Smooth muscle cell (in vitro differentiated cells): Measurements from ENCODE around the gene MOCS3. TPM values are rescaled to one million over a fixed set of nuclear protein-coding genes. Genes with fewer than 3 reads are reported as not detected.

Experiments used
- DNase-seq: peaks from one replicate; lab custom pipeline; 2025; ENCODE audit not compliant: unreplicated experiment; lab: John Stamatoyannopoulos, UW
- H2AFZ ChIP-seq: fragments of 200-600 bp; sonication (generic); 2 replicates; pipeline ENCODE4 v1.6.0; 2016; ENCODE audit warnings: antibody characterized with exemption, low read depth, mild to moderate bottlenecking
- H3F3A ChIP-seq: fragments of 200-600 bp; sonication (generic); 2 replicates; pipeline ENCODE4 v1.6.0; 2017; ENCODE audit warnings: antibody characterized with exemption, low read depth
- H3K27ac ChIP-seq: fragments of 200-600 bp; sonication (generic); 2 replicates; pipeline ENCODE4 v1.5.1; 2016; ENCODE audit warnings: low read depth, mild to moderate bottlenecking
- H3K27me3 ChIP-seq: fragments of 200-600 bp; sonication (generic); 2 replicates; pipeline ENCODE4 v1.6.1; 2016; ENCODE audit warnings: low read depth, mild to moderate bottlenecking
- H3K36me3 ChIP-seq: fragments of 200-600 bp; sonication (generic); 2 replicates; pipeline ENCODE4 v1.5.1; 2016; ENCODE audit warnings: low read depth
- H3K4me1 ChIP-seq: fragments of 200-600 bp; sonication (generic); 2 replicates; pipeline ENCODE4 v1.5.1; 2016; ENCODE audit warnings: low read depth
- H3K4me2 ChIP-seq: fragments of 200-600 bp; sonication (generic); 2 replicates; pipeline ENCODE4 v1.6.0; 2016; ENCODE audit warnings: mild to moderate bottlenecking
- H3K4me3 ChIP-seq: fragments of 200-600 bp; sonication (generic); 2 replicates; pipeline ENCODE4 v1.5.1; 2016; ENCODE audit warnings: mild to moderate bottlenecking
- H3K79me2 ChIP-seq: fragments of 200-600 bp; sonication (generic); 2 replicates; pipeline ENCODE4 v1.6.0; 2016; ENCODE audit warnings: low read depth, mild to moderate bottlenecking
- H3K9ac ChIP-seq: fragments of 200-600 bp; sonication (generic); 2 replicates; pipeline ENCODE4 v1.6.0; 2016; ENCODE audit warnings: low read depth
- H3K9me3 ChIP-seq: fragments of 200-600 bp; sonication (generic); replicated peaks from 2 replicates; pipeline ENCODE4 v1.5.1; 2016; ENCODE audit warnings: low read depth
- H4K20me1 ChIP-seq: fragments of 200-600 bp; sonication (generic); 2 replicates; pipeline ENCODE4 v1.6.0; 2016; ENCODE audit warnings: low read depth
- WGBS: methylation state at CpG from one replicate; pipeline ENCODE4 v1.1.7; 2016; ENCODE audit warnings: low lambda C conversion rate; 5-methylcytosine and 5-hydroxymethylcytosine counted together
- polyA plus RNA-seq: library from polyadenylated mRNA; unstranded; fragments of >200 nt; fragmentation: Nextera tagmentation; extraction: Ambion mirVana; gene quantifications from 2 replicates; pipeline ENCODE4 v1.2.1, GENCODE V29; 2016
- total RNA-seq: library from RNA; depleted of rRNA; stranded (reverse); fragments of >200 nt; gene quantifications from 2 replicates; pipeline ENCODE4 v1.2.3, GENCODE V29; 2014
- TF ChIP-seq, protein P1 (sequence below): fragments of 200-600 bp; sonication (generic); IDR thresholded peaks from 2 replicates; pipeline ENCODE4 v1.5.1; 2017; ENCODE audit warnings: borderline replicate concordance, mild to moderate bottlenecking, antibody characterized with exemption; ENCODE audit not compliant: insufficient read depth, poor library complexity, severe bottlenecking

The MOCS3 gene
- total and polyA plus RNA-seq, 2 experiments from 2014 or later: 3.2 to 3.7 TPM

DNA sequence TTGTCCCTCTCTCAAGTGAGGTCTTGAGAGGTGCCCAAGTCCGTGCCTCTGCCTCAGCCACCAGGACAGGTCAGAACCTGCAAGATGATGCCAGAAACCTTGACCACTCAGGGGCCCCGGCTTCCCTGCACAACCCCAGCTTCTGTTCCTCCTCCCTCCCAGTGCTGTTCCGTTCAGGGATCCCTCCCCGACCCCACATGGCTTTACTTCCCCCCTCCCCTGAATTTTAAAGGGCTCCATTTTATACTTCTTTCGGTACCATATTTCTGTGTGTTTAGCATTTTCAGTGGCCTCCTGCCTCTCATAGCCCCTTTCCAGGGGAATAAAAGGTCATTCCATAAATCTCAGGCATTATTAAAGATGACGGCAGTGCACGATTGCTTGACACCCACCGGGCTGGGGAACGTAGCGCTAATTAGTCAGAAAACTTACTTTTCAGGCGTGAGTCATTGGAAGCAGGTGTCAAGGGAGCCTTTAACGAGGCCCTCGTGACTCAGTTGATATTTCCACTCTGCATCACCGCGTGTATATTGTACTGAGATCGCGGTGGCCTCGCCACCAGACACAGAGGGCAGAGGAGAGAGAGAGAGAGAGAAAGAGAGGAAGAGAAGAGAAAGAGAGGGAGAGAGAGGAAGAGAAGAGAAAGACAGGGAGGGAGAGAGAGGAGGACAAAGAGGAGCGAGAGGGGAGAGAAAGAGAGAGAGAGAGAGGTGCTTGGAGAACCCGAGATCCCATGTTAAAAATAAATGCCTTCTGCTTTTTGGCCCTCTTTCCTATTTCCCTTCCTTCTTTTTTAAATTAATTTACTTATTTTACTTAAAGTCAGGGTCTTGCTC, 43.0 kb downstream of the MOCS3 start:
- no peak for DNase-seq
- H3K27me3 ChIP-seq: no peaks in the 10 kb centered on the region
- 88% methylated on average over 20 of the region's 20 CpGs for WGBS
- H3K4me1 ChIP-seq: no peaks in the 10 kb centered on the region
- H3K4me2 ChIP-seq: no peak overlapping the region
- no peak overlapping the region for H3K4me3 ChIP-seq
- H3F3A ChIP-seq: no peaks in the 10 kb centered on the region
- H3K27ac ChIP-seq: no peak overlapping the region
- H3K9me3 ChIP-seq: no peaks in the 10 kb centered on the region
- H3K36me3 ChIP-seq: no peaks in the 10 kb centered on the region
- no peaks in the 10 kb centered on the region for H3K79me2 ChIP-seq
- H2AFZ ChIP-seq: no peak overlapping the region
- TF ChIP-seq, protein P1, sequence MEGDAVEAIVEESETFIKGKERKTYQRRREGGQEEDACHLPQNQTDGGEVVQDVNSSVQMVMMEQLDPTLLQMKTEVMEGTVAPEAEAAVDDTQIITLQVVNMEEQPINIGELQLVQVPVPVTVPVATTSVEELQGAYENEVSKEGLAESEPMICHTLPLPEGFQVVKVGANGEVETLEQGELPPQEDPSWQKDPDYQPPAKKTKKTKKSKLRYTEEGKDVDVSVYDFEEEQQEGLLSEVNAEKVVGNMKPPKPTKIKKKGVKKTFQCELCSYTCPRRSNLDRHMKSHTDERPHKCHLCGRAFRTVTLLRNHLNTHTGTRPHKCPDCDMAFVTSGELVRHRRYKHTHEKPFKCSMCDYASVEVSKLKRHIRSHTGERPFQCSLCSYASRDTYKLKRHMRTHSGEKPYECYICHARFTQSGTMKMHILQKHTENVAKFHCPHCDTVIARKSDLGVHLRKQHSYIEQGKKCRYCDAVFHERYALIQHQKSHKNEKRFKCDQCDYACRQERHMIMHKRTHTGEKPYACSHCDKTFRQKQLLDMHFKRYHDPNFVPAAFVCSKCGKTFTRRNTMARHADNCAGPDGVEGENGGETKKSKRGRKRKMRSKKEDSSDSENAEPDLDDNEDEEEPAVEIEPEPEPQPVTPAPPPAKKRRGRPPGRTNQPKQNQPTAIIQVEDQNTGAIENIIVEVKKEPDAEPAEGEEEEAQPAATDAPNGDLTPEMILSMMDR: no peak
- no peaks in the 10 kb centered on the region for H4K20me1 ChIP-seq
- H3K9ac ChIP-seq: no peak overlapping the region

DNA sequence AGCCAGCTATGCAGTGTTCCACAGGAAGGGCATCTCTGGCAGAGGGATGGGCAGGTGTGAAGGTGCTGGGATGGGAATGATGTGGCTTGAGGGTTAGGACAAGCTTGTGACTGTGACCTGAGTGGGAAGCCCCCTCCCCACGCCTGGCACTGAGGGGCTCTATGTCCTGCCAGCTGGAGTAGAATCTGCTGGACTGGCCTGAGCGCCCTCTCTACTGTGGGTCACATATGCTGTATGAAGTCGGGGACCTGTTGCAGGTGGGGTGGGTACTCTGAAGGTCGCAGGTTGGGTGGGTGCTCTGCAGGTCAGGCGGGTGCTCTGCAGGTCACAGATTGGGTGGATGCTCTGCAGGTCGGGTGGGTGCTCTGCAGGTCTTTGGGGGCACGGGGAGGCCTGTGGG, 44.0 kb downstream of the MOCS3 start:
- TF ChIP-seq, protein P1: no peak
- Histone ChIP-seq H2AFZ (no peak overlapping the region), H3K27ac (no peak overlapping the region), H3K9me3 (no peaks in the 10 kb centered on the region), H3K4me3 (no peak overlapping the region), H3K36me3 (no peaks in the 10 kb centered on the region), H4K20me1 (no peaks in the 10 kb centered on the region), H3K9ac (no peak overlapping the region), H3K27me3 (no peaks in the 10 kb centered on the region), H3K4me1 (no peaks in the 10 kb centered on the region), H3K79me2 (no peaks in the 10 kb centered on the region), H3F3A (no peaks in the 10 kb centered on the region), H3K4me2 (no peak overlapping the region)
- WGBS: 90% methylated on average over 7 of the region's 7 CpGs
- DNase-seq: no peak

DNA sequence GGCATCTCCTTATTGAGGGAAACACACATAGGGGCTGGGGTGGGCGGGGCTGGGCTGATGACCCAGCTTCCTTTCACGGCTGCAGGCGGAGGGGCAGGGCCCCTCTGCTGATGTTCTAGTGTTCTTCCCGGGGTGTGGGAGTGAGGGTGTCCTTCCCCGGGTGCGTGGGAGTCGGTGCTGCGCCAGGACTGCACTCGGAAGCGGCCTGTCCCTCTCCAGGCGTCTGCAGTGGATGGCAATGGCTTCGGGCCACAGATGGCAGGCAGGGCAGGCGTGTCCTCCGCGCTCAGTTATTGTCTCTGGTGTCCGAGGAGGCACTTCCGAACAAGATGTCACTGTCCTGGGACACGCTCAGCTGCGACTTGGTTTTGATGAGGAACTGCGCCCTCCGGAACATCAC, 45.1 kb downstream of the MOCS3 start:
- Histone ChIP-seq H3K79me2 (no peaks in the 10 kb centered on the region), H3K27me3 (no peaks in the 10 kb centered on the region), H3K36me3 (no peaks in the 10 kb centered on the region), H3K4me2 (no peak overlapping the region), H4K20me1 (peaks cover 3% of the 10 kb centered on the region), H3K27ac (no peak overlapping the region), H3F3A (no peaks in the 10 kb centered on the region), H3K9me3 (no peaks in the 10 kb centered on the region), H3K4me1 (no peaks in the 10 kb centered on the region), H3K4me3 (no peak overlapping the region), H3K9ac (no peak overlapping the region), H2AFZ (no peak overlapping the region)
- TF ChIP-seq, protein P1: no peak
- no peak for DNase-seq
- 93% methylated on average over 21 of the region's 21 CpGs for WGBS

DNA sequence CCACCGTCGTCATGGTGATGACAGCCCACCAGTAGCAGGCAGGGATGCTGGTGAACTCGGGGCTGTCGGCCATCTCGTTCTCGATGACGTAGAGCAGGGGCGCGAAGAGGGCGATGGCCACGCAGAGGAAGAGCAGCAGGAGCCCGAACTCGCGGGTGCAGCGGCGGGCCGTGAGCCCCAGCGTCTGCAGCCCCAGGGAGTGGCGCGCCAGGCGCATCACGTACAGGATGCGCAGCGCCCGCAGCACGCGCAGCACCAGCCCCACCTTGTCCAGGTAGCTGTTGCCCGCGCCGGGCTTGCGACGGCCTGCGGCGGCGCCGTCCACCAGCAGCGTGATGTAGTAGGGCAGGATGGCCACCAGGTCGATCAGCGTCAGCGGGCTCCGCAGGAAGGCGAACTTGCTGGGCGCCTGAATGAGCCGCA, 45.7 kb downstream of the MOCS3 start:
- Histone ChIP-seq H3K4me1 (no peaks in the 10 kb centered on the region), H3K27ac (no peak overlapping the region), H3K79me2 (no peaks in the 10 kb centered on the region), H3K9ac (no peak overlapping the region), H3F3A (no peaks in the 10 kb centered on the region), H3K9me3 (no peaks in the 10 kb centered on the region), H3K36me3 (no peaks in the 10 kb centered on the region), H3K27me3 (no peaks in the 10 kb centered on the region), H3K4me3 (no peak overlapping the region), H4K20me1 (peaks cover 7% of the 10 kb centered on the region), H2AFZ (no peak overlapping the region), H3K4me2 (no peak overlapping the region)
- 97% methylated on average over 35 of the region's 44 CpGs for WGBS
- TF ChIP-seq, protein P1: no peak
- no peak for DNase-seq
